ENCODE measurements around the gene FAM117B.
"Not testable (repeated sequence)": the region's sequence is repeated elsewhere in the genome, so short reads cannot be mapped to it uniquely, and the experiment has no call there.

Gene FAM117B

DNA sequence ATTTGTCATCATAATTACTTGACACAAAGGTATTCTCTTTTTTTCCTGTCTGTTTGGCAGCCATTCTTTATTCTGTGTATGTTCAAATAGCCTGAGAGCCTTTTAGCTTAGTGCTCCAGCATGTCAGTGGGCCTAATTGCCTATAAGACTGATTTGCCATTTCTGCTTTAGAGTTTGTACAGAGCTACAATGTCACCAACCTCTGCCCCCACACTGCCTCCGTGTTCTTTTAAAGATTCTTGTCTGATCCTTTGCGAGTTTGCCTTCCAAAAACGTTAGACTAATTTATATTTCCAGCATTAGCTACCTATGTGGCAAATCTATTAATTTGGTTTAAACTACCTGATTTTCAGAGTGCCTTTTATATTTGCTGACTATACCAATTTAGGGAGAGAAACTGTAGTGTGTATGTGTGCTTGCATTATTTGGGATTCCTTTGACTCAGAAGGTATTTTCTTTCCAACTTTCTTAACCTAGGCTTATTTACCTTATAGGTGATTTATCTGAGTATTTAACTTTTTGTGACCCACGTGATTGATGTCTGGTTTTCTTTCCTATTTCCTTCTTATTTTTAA is 70.8 kb downstream of the FAM117B start:
- Mint-ChIP-seq H3K4me1 (peaks cover 49% of the 10 kb centered on the region), H3K36me3 (peaks cover 33% of the 10 kb centered on the region), H3K27me3 (no peaks in the 10 kb centered on the region), H3K4me3 (no peak overlapping the region), H3K27ac (peak overlapping the region; percentile 47), H3K9me3 (no peaks in the 10 kb centered on the region)
- no peak for ATAC-seq

GRCh38 chr2:202714971-202715935 is 80.5 kb downstream of the FAM117B start:
- H3K4me3 Mint-ChIP-seq: not testable (repeated sequence)

GRCh38 chr2:202716114-202716718 is 81.4 kb downstream of the FAM117B start:
- H3K4me1 Mint-ChIP-seq: peaks cover 66% of the 10 kb centered on the region
- peaks cover 14% of the 10 kb centered on the region for H3K9me3 Mint-ChIP-seq
- H3K36me3 Mint-ChIP-seq: peaks cover 43% of the 10 kb centered on the region
- ATAC-seq: no peak
- peak overlapping the region; percentile 69 for H3K27ac Mint-ChIP-seq
- no peaks in the 10 kb centered on the region for H3K27me3 Mint-ChIP-seq
- no peak overlapping the region for H3K4me3 Mint-ChIP-seq

More at GRCh38 chr2:202714971-202715935, 80.5 kb downstream of the FAM117B start:
- not testable (repeated sequence) for H3K27ac Mint-ChIP-seq, ATAC-seq, H3K27me3 Mint-ChIP-seq
- Mint-ChIP-seq H3K9me3 (peaks cover 14% of the 10 kb centered on the region), H3K36me3 (peaks cover 51% of the 10 kb centered on the region), H3K4me1 (peaks cover 70% of the 10 kb centered on the region)

DNA sequence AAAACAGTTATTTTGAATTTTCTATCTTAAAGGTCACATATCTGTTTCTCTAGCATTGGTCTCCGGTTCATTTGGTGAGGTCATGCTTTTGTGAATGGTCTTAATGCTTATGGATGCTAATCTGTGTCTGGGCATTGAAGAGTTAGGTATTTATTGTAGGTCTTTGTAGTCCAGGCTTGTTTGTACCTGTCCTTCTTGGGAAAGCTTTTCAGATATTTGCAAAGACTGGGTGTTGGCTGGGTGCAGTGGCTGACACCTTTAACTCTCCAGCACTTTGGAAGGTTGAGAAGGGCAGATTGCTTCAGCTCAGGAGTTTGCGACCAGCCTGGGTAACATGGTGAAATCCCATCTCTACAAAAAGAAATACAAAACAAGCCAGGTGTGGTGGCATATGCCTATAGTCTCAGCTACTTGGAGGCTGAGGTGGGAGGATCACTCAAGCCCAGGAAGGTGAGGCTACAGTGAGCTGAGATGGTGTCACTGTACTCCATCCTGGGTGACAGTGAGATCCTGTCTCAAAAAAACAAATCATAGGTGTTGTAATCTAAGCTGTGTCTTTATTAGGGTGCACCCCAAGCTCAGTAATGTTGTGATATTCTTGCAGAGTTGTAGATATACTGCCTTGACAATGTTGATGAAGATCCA is 82.3 kb downstream of the FAM117B start:
- Mint-ChIP-seq H3K27ac (peak overlapping the region; percentile 88), H3K4me3 (no peak overlapping the region)
- ATAC-seq: no peak

DNA sequence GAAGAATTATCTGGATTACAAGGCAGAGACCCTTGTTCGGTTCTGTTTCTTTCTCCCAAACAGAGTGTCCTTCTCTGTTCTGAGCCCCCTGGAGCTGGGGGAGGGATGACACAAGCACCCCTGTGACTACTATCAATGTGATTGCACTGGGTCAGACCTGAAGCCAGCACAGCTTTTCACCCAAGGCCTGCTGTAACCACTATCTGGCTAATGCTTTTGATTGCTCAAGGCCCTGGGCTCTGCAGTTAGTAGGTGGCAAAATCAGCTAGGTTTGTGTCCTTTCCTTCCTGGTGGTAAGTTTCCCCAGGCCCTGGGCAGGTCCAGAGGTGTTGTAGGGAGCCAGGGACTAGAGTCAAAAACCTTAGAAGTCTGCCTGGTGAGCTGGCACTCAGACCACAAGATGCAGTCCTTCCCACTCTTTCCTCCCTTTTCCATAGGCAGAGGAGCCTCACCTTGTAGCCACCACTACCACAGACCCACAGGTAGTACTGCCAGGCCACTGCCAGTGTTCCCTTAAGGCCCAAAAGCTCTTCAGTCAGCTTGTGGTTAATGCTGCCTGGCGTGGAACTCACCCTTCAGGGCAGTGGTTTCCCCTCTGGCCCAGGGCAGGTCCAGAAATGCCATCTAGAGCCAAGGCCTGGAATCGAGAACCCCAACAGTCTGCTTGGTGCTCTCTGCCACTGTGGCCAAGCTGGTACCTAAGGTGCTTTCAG is 83.0 kb downstream of the FAM117B start:
- Mint-ChIP-seq H3K27ac (peak overlapping the region; percentile 88), H3K36me3 (peaks cover 29% of the 10 kb centered on the region), H3K27me3 (no peaks in the 10 kb centered on the region), H3K4me3 (no peak overlapping the region), H3K9me3 (peaks cover 9% of the 10 kb centered on the region), H3K4me1 (peaks cover 58% of the 10 kb centered on the region)
- ATAC-seq: peak; percentile 58

More for the DNA sequence above, 82.3 kb downstream of the FAM117B start:
- Mint-ChIP-seq H3K9me3 (peaks cover 14% of the 10 kb centered on the region), H3K36me3 (peaks cover 36% of the 10 kb centered on the region), H3K4me1 (peaks cover 59% of the 10 kb centered on the region), H3K27me3 (no peaks in the 10 kb centered on the region)

DNA sequence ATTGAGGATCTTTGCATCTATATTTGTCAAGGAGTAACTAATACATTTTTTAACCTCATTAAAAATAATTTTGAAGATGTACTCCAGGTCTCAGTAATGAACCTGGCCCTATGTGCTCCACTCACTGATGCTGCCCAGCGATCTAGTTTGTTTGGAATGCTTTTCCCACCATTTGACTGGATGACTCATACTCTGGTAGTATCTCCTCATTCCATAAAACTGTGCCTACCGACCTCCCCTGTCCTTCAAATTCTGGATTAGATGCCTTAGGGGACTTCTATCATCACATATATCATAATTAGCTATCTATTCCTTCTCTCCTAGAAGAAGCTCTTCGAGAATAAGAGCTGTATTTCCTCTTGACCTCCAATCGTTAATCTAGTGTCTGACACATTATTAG is 83.8 kb downstream of the FAM117B start:
- no peaks in the 10 kb centered on the region for H3K27me3 Mint-ChIP-seq
- H3K9me3 Mint-ChIP-seq: peaks cover 6% of the 10 kb centered on the region
- no peak overlapping the region for H3K4me3 Mint-ChIP-seq
- peaks cover 49% of the 10 kb centered on the region for H3K4me1 Mint-ChIP-seq
- ATAC-seq: no peak
- peaks cover 20% of the 10 kb centered on the region for H3K36me3 Mint-ChIP-seq
- H3K27ac Mint-ChIP-seq: peak overlapping the region; percentile 88

GRCh38 chr2:202720226-202720625 is 85.5 kb downstream of the FAM117B start:
- H3K36me3 Mint-ChIP-seq: peaks cover 20% of the 10 kb centered on the region
- no peak overlapping the region for H3K4me3 Mint-ChIP-seq
- H3K27me3 Mint-ChIP-seq: no peaks in the 10 kb centered on the region
- peaks cover 48% of the 10 kb centered on the region for H3K4me1 Mint-ChIP-seq
- ATAC-seq: no peak
- H3K9me3 Mint-ChIP-seq: peaks cover 6% of the 10 kb centered on the region
- no peak overlapping the region for H3K27ac Mint-ChIP-seq

- Mint-ChIP-seq H3K4me1 (peaks cover 41% of the 10 kb centered on the region), H3K4me3 (no peak overlapping the region), H3K27ac (no peak overlapping the region), H3K27me3 (no peaks in the 10 kb centered on the region), H3K9me3 (no peaks in the 10 kb centered on the region), H3K36me3 (peaks cover 15% of the 10 kb centered on the region)
- no peak for ATAC-seq
These were observed 86.9 kb downstream of the FAM117B start for GRCh38 chr2:202721621-202722020.

GRCh38 chr2:202723746-202724145 is 89.0 kb downstream of the FAM117B start:
- Mint-ChIP-seq H3K36me3 (peaks cover 11% of the 10 kb centered on the region), H3K27ac (no peak overlapping the region), H3K4me3 (no peak overlapping the region), H3K4me1 (peaks cover 22% of the 10 kb centered on the region), H3K9me3 (no peaks in the 10 kb centered on the region), H3K27me3 (no peaks in the 10 kb centered on the region)
- ATAC-seq: no peak

DNA sequence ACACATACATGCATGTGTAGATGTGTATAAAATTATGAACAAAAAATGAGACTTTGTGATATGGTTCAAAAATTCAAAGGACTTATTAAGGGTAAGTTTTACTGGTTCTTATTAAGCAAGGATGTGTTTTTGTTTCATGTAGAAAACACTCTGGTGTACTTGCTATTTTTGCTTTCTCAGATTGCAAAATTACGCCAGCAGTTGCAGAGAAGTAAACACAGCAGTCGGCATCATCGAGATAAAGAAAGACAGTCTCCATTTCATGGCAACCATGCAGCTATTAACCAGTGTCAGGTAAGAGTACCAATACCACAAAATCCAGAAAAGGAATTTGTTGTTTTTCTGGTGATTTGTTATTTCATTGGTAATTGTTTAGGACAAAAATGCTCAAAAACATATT is 91.3 kb downstream of the FAM117B start:
- Mint-ChIP-seq H3K9me3 (no peaks in the 10 kb centered on the region), H3K4me1 (peaks cover 13% of the 10 kb centered on the region), H3K27me3 (no peaks in the 10 kb centered on the region), H3K27ac (no peak overlapping the region), H3K4me3 (no peak overlapping the region), H3K36me3 (peaks cover 28% of the 10 kb centered on the region)
- ATAC-seq: no peak

DNA sequence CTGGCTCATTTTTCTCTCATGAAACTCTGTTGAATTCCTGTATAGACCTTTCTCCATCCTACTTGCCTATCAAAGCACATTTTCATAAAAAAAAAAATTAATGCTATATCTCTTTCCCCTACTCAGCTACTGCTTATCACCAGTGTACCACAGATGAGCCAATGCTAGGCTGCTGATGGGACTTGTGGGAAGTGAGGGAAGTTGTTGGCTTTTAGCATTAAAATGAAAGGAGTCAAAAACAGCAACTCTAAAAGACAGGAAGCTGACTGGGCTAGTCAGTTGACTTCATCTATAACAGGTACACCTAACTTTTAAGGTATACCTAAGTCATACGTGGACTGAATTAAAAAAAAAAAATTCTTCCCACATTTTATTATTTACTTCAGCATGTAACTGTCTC is 102.1 kb downstream of the FAM117B start:
- H3K4me1 Mint-ChIP-seq: peaks cover 4% of the 10 kb centered on the region
- no peak for ATAC-seq
- peaks cover 7% of the 10 kb centered on the region for H3K9me3 Mint-ChIP-seq
- no peak overlapping the region for H3K4me3 Mint-ChIP-seq
- H3K27me3 Mint-ChIP-seq: no peaks in the 10 kb centered on the region
- H3K36me3 Mint-ChIP-seq: peaks cover 53% of the 10 kb centered on the region
- no peak overlapping the region for H3K27ac Mint-ChIP-seq

DNA sequence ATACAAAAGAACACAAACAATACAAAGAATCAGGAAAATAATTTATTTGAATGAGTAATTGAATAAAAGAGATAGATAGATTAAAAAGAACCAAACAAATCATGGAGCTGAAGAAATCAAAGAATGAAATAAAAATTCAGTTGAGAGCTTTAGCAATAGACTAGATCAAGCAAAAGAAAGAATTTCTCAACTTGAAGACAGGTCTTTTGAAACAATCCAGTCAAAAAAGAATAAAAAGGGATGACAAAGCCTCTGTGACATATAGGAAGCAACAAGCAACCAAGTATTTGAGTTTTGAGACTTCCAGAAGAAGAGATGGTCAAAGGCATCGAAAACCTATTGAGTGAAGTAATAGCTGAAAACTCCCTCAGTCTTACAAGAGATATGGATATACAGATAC is 108.8 kb downstream of the FAM117B start:
- Mint-ChIP-seq H3K27me3 (no peaks in the 10 kb centered on the region), H3K9me3 (peaks cover 15% of the 10 kb centered on the region), H3K36me3 (peaks cover 71% of the 10 kb centered on the region), H3K27ac (peak overlapping the region; percentile 32), H3K4me3 (no peak overlapping the region), H3K4me1 (peaks cover 34% of the 10 kb centered on the region)
- ATAC-seq: no peak

DNA sequence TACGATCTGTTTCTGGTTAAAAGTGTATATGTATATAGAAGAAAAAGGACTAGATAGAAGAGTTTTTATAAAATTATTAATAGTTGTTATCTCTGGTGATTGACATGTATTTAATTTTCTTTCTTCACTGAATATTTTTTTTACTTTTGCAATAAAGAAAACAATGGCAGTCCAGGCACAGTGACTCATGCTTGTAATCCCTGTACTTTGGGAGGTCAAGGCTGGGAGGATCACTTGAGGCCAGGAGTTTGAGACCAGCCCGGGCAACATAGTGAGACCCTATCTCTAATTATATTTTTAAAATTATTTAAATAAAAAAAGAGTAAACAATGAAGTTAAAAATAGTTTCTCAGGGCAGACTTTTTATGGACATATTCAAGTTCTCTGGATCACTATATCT is 114.7 kb downstream of the FAM117B start:
- Mint-ChIP-seq H3K4me3 (no peak overlapping the region), H3K36me3 (peaks cover 49% of the 10 kb centered on the region), H3K27ac (peak overlapping the region; percentile 22), H3K27me3 (no peaks in the 10 kb centered on the region), H3K4me1 (peaks cover 54% of the 10 kb centered on the region), H3K9me3 (peaks cover 2% of the 10 kb centered on the region)
- no peak for ATAC-seq

DNA sequence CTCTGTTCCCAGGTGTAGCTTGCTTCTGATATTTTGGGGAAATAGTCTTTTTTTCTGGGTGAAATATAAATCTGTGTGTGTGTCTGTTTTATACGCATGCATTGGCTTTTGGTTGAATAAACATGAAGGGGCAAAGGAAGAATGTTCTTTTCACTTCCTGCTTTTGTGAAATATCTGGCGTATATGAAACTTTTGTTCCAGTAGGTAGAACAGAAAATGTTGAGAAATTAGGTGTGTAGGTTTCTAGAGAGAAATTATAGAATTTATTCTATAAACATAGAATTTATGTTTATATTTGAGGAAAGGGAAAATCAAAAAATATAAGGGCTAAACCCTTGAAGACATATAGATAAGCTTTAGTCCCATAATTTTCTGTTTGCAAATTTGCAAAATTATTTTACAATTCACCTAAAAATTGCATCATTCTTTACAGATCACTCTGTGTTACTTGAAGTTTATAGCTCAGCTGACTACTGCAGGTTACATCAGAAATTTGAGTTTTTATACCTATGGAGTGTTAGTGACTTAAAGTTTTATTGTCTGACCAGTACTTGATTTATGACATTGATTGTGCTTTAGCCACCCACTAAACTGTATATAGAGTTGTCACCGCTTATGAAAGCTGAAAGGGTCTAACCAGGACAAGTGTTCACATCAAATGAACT is 116.1 kb downstream of the FAM117B start:
- Mint-ChIP-seq H3K27ac (peak overlapping the region; percentile 68), H3K36me3 (peaks cover 52% of the 10 kb centered on the region), H3K4me1 (peaks cover 47% of the 10 kb centered on the region), H3K4me3 (peak overlapping the region; percentile 32), H3K9me3 (no peaks in the 10 kb centered on the region), H3K27me3 (no peaks in the 10 kb centered on the region)
- peak; percentile 73 for ATAC-seq
